GM19025 (cell line): ENCODE results near the gene RAD54L.
A peak's percentile ranks its signal among the peaks of the same experiment; 100 is the strongest.

Experiments used
- ATAC-seq: cut with Tn5 transposase; IDR thresholded peaks from one replicate; pipeline ENCODE4 v1.9.1; 2021; ENCODE audit warnings: mild to moderate bottlenecking, low read depth, moderate library complexity; ENCODE audit not compliant: unreplicated experiment

The RAD54L gene

GRCh38 chr1:46284597-46285564, 37.3 kb downstream of the RAD54L start:
- no peak for ATAC-seq

- no peak for ATAC-seq
Observed at GRCh38 chr1:46285730-46286477, 38.3 kb downstream of the RAD54L start.

- no peak for ATAC-seq
Observed at GRCh38 chr1:46288485-46289133, 41.0 kb downstream of the RAD54L start.

GRCh38 chr1:46289134-46289494, 41.6 kb downstream of the RAD54L start:
- no peak for ATAC-seq

GRCh38 chr1:46289976-46290375, 42.4 kb downstream of the RAD54L start:
- no peak for ATAC-seq

- no peak for ATAC-seq
Observed at GRCh38 chr1:46295306-46295705, 47.7 kb downstream of the RAD54L start.

- ATAC-seq, result no peak
Observed at GRCh38 chr1:46298387-46298786, 50.8 kb downstream of the RAD54L start.

GRCh38 chr1:46300673-46301405, 53.3 kb downstream of the RAD54L start:
- no peak for ATAC-seq

GRCh38 chr1:46301406-46301807, 53.8 kb downstream of the RAD54L start:
- no peak for ATAC-seq

GRCh38 chr1:46301808-46302640, 54.5 kb downstream of the RAD54L start:
- ATAC-seq, result no peak

GRCh38 chr1:46302641-46303037, 55.1 kb downstream of the RAD54L start:
- ATAC-seq, result peak; percentile 1

- peak; percentile 76 for ATAC-seq
Observed at GRCh38 chr1:46303038-46303871, 55.7 kb downstream of the RAD54L start, which contains the start of the genes LRRC41 and UQCRH. Gene LRRC41, minus strand, starts transcription at chr1:46303616. Its CDS starts 294 bp downstream, at chr1:46303322. Gene UQCRH, plus strand, starts transcription at chr1:46303698. Its CDS starts 69 bp downstream, at chr1:46303767.

- no peak for ATAC-seq
Observed at GRCh38 chr1:46303872-46304326, 56.3 kb downstream of the RAD54L start.

GRCh38 chr1:46306159-46306530, 58.6 kb downstream of the RAD54L start:
- no peak for ATAC-seq

GRCh38 chr1:46309401-46310159, 62.0 kb downstream of the RAD54L start:
- no peak for ATAC-seq

- no peak for ATAC-seq
Observed at GRCh38 chr1:46310321-46310720, 62.8 kb downstream of the RAD54L start.

GRCh38 chr1:46315669-46316403, 68.3 kb downstream of the RAD54L start:
- no peak for ATAC-seq
